ENCODE data around the gene DYSF. TPM values are rescaled to one million over a fixed set of nuclear protein-coding genes. Genes with fewer than 3 reads are reported as not detected.

The DYSF gene
- total RNA-seq, 1 donor from 2014 or later, result 37.7 TPM

DNA sequence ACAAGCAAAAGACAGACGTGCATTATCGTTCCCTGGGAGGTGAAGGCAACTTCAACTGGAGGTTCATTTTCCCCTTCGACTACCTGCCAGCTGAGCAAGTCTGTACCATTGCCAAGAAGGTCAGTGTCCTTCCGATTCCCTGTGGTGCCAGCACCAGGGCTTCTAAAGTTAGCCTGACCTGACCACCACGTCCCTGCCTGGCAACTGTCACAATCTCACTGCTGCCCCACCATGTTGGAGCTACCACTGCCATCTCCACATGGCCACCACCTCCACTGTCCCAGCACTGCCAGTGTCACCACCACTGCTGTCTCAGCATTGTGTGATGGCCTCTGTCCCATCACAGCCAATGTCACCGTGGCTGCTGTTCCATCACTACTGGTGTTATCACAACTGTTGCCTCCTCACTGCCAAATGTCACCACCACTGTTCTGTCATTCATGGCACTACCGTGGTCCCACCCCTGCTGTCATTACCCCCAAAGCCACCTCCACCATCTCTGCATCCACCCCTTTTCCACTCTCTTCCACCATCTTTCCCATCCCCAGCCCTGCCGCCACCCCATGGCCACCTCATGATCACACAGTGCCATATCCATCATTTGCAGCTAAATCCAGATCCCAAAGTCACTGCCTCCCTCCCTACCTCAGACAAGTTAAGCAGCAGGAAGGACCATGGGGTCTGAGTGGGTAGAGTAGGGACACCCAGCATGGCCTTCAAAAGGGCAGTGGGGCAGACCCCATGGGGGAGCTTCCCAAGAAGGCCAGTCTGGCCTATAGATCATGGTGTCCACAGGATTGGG is 216.5 kb downstream of the DYSF start:
- Histone ChIP-seq H3K4me3 (no peak overlapping the region), H3K27me3 (no peaks in the 10 kb centered on the region), H3K36me3 (no peaks in the 10 kb centered on the region), H3K9me3 (no peaks in the 10 kb centered on the region), H3K27ac (no peak overlapping the region), H3K4me1 (no peaks in the 10 kb centered on the region)
- intact Hi-C loops (cut with DNase I), result no loop called here
- ATAC-seq (no peak), DNase-seq (peak; percentile 45)
- no peak for TF ChIP-seq CTCF (IDR thresholded peaks at IDR 0.05)

GRCh38 chr2:71670430-71670795 is 217.1 kb downstream of the DYSF start:
- Histone ChIP-seq H3K36me3 (no peaks in the 10 kb centered on the region), H3K4me1 (no peaks in the 10 kb centered on the region), H3K27ac (no peak overlapping the region), H3K4me3 (no peak overlapping the region), H3K27me3 (no peaks in the 10 kb centered on the region), H3K9me3 (no peaks in the 10 kb centered on the region)
- TF ChIP-seq CTCF (IDR thresholded peaks at IDR 0.05), result no peak
- DNase-seq (no peak), ATAC-seq (no peak)
- intact Hi-C loops (cut with DNase I), result no loop called here

GRCh38 chr2:71671203-71671854 is 218.0 kb downstream of the DYSF start:
- H3K4me1 ChIP-seq, result no peaks in the 10 kb centered on the region
- ATAC-seq, result no peak

GRCh38 chr2:71671895-71672825 is 218.8 kb downstream of the DYSF start:
- Histone ChIP-seq H3K4me1 (no peaks in the 10 kb centered on the region), H3K36me3 (no peaks in the 10 kb centered on the region), H3K27me3 (no peaks in the 10 kb centered on the region), H3K4me3 (no peak overlapping the region), H3K27ac (no peak overlapping the region), H3K9me3 (no peaks in the 10 kb centered on the region)
- DNase-seq (peak; percentile 55), ATAC-seq (no peak)
- intact Hi-C loops (cut with DNase I), result no loop called here
- no peak for TF ChIP-seq CTCF (IDR thresholded peaks at IDR 0.05)

More at GRCh38 chr2:71671203-71671854, 218.0 kb downstream of the DYSF start:
- Histone ChIP-seq H3K36me3 (no peaks in the 10 kb centered on the region), H3K27ac (no peak overlapping the region), H3K9me3 (no peaks in the 10 kb centered on the region), H3K4me3 (no peak overlapping the region), H3K27me3 (no peaks in the 10 kb centered on the region)
- no peak for TF ChIP-seq CTCF (IDR thresholded peaks at IDR 0.05)
- intact Hi-C loops (cut with DNase I), result no loop called here
- DNase-seq, result no peak

GRCh38 chr2:71672826-71673795 is 219.8 kb downstream of the DYSF start:
- no peaks in the 10 kb centered on the region for H3K4me1 ChIP-seq
- H3K27ac ChIP-seq, result no peak overlapping the region
- H3K4me3 ChIP-seq, result no peak overlapping the region
- intact Hi-C loops (cut with DNase I), result no loop called here
- TF ChIP-seq CTCF (IDR thresholded peaks at IDR 0.05), result no peak
- peak; percentile 53 for DNase-seq
- H3K27me3 ChIP-seq, result no peaks in the 10 kb centered on the region
- H3K9me3 ChIP-seq, result no peaks in the 10 kb centered on the region
- peak; percentile 5 for ATAC-seq
- no peaks in the 10 kb centered on the region for H3K36me3 ChIP-seq
